Measurements from ENCODE around the gene MAML2. TPM values are rescaled to one million over a fixed set of nuclear protein-coding genes. Genes with fewer than 3 reads are reported as not detected.

MAML2 gene
- total RNA-seq, 1 donor from 2014 or later = 18.7 TPM

- H3K9me3 Mint-ChIP-seq = no peaks in the 10 kb centered on the region
- TF ChIP-seq CTCF (conservative IDR thresholded peaks at IDR 0.05) = no peak
- DNase-seq (ENCODE audit: low read depth, low spot score) = no peak
- no peaks in the 10 kb centered on the region for H3K36me3 Mint-ChIP-seq (ENCODE audit: low read depth)
- H3K27ac Mint-ChIP-seq (ENCODE audit: unreplicated experiment) = no peak overlapping the region
- H3K27me3 Mint-ChIP-seq (ENCODE audit: low read depth) = no peaks in the 10 kb centered on the region
- H3K4me3 Mint-ChIP-seq = no peak overlapping the region
- H3K4me1 Mint-ChIP-seq = peaks cover 64% of the 10 kb centered on the region
Observed at GRCh38 chr11:96215826-96216225, 127.2 kb downstream of the MAML2 start.

GRCh38 chr11:96215110-96215782 is 127.7 kb downstream of the MAML2 start:
- TF ChIP-seq CTCF (conservative IDR thresholded peaks at IDR 0.05) = no peak
- no peak overlapping the region for H3K4me3 Mint-ChIP-seq
- H3K27me3 Mint-ChIP-seq (ENCODE audit: low read depth) = no peaks in the 10 kb centered on the region
- peaks cover 58% of the 10 kb centered on the region for H3K4me1 Mint-ChIP-seq
- H3K27ac Mint-ChIP-seq (ENCODE audit: unreplicated experiment) = no peak overlapping the region
- H3K9me3 Mint-ChIP-seq = no peaks in the 10 kb centered on the region
- no peaks in the 10 kb centered on the region for H3K36me3 Mint-ChIP-seq (ENCODE audit: low read depth)
- no peak for DNase-seq (ENCODE audit: low read depth, low spot score)

DNA sequence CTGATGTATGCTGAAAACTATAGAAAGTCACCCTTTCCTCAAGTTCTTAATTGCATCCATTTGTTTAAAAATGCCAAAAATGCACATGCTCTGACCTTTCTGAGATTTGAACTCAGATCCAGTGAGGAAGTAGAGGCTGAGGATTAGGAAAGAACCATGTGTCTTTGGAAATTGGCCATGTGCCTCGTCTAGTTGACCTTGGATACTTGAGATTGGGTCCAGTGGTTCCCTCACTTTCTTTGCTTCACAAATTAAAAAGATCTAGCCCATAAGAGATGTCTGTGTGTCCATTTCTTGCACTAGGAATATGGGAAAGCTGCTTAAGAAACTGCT is 128.3 kb downstream of the MAML2 start:
- peaks cover 53% of the 10 kb centered on the region for H3K4me1 Mint-ChIP-seq
- TF ChIP-seq CTCF (conservative IDR thresholded peaks at IDR 0.05) = no peak
- H3K27me3 Mint-ChIP-seq (ENCODE audit: low read depth) = no peaks in the 10 kb centered on the region
- no peaks in the 10 kb centered on the region for H3K9me3 Mint-ChIP-seq
- H3K4me3 Mint-ChIP-seq = no peak overlapping the region
- H3K36me3 Mint-ChIP-seq (ENCODE audit: low read depth) = no peaks in the 10 kb centered on the region
- no peak overlapping the region for H3K27ac Mint-ChIP-seq (ENCODE audit: unreplicated experiment)
- no peak for DNase-seq (ENCODE audit: low read depth, low spot score)

DNA sequence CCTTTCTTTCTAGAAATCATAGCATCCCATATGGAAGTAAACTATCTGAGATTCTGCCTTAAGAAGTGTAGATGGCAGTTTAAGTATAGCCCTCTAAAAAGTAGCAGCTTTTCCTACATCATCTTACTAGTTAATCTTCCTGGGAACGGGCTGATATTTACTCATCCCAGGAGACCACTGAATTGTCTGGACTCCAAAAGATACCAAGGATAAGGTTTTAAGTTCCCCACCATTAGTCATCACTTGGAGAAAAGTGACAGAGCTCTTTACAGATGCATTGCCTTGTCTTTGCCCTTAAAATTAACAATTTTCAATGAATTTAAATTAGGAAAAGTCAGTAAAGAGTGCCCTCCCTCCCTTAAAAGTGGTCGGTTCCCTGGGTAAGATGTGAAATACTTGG is 129.5 kb downstream of the MAML2 start:
- no peak overlapping the region for H3K4me3 Mint-ChIP-seq
- H3K9me3 Mint-ChIP-seq = no peaks in the 10 kb centered on the region
- no peaks in the 10 kb centered on the region for H3K27me3 Mint-ChIP-seq (ENCODE audit: low read depth)
- H3K36me3 Mint-ChIP-seq (ENCODE audit: low read depth) = no peaks in the 10 kb centered on the region
- no peak overlapping the region for H3K27ac Mint-ChIP-seq (ENCODE audit: unreplicated experiment)
- TF ChIP-seq CTCF (conservative IDR thresholded peaks at IDR 0.05) = no peak
- peaks cover 54% of the 10 kb centered on the region for H3K4me1 Mint-ChIP-seq
- no peak for DNase-seq (ENCODE audit: low read depth, low spot score)

DNA sequence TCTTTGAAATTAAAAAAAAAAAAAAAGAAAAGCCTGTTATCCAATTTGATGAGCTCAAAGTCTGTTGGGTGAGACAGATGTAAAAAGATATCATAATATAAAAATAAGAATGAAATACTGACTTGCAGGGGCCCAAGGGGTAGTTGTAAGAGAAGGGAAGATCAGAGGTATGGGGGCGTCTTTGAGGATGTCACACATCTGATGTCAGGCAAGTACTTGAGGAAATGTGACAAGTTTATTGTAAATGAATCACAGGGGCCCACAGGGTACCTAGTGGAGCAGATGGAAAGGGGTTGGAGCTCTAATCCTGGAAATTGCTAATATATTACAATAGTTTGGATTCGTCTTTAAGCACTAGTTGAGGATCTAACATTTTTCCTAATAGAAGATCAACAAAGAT is 131.6 kb downstream of the MAML2 start:
- no peak for DNase-seq (ENCODE audit: low read depth, low spot score)
- H3K4me1 Mint-ChIP-seq = peaks cover 57% of the 10 kb centered on the region
- no peak overlapping the region for H3K4me3 Mint-ChIP-seq
- no peaks in the 10 kb centered on the region for H3K36me3 Mint-ChIP-seq (ENCODE audit: low read depth)
- no peaks in the 10 kb centered on the region for H3K9me3 Mint-ChIP-seq
- H3K27me3 Mint-ChIP-seq (ENCODE audit: low read depth) = no peaks in the 10 kb centered on the region
- no peak for TF ChIP-seq CTCF (conservative IDR thresholded peaks at IDR 0.05)
- no peak overlapping the region for H3K27ac Mint-ChIP-seq (ENCODE audit: unreplicated experiment)
